ENCODE results near the gene SCLY. TPM values are rescaled to one million over a fixed set of nuclear protein-coding genes. Genes with fewer than 3 reads are reported as not detected.

Gene SCLY
- total RNA-seq, 1 donor from 2014 or later, result 46.1 TPM

- peaks cover 15% of the 10 kb centered on the region for H3K36me3 Mint-ChIP-seq (ENCODE audit: low read depth)
- peaks cover 38% of the 10 kb centered on the region for H3K4me1 Mint-ChIP-seq
These were observed 682 bp upstream of the SCLY start for GRCh38 chr2:238060096-238060541.

GRCh38 chr2:238061315-238062202 lies 758 bp downstream of the SCLY start:
- Mint-ChIP-seq H3K4me3 (peak overlapping the region; percentile 98), H3K36me3 (ENCODE audit: low read depth) (peaks cover 24% of the 10 kb centered on the region), H3K4me1 (peaks cover 38% of the 10 kb centered on the region), H3K27ac (ENCODE audit: unreplicated experiment) (peak overlapping the region; percentile 90), H3K27me3 (ENCODE audit: low read depth) (peaks cover 2% of the 10 kb centered on the region), H3K9me3 (peaks cover 5% of the 10 kb centered on the region)
- DNase-seq (ENCODE audit: low read depth, low spot score), result peak; percentile 7
- TF ChIP-seq CTCF (conservative IDR thresholded peaks at IDR 0.05), result no peak

More at GRCh38 chr2:238060096-238060541, 682 bp upstream of the SCLY start:
- DNase-seq (ENCODE audit: low read depth, low spot score), result no peak
- TF ChIP-seq CTCF (conservative IDR thresholded peaks at IDR 0.05), result no peak
- Mint-ChIP-seq H3K27ac (ENCODE audit: unreplicated experiment) (peak overlapping the region; percentile 92), H3K27me3 (ENCODE audit: low read depth) (peaks cover 2% of the 10 kb centered on the region), H3K4me3 (peak overlapping the region; percentile 91), H3K9me3 (peaks cover 5% of the 10 kb centered on the region)

GRCh38 chr2:238063414-238064189 lies 2.8 kb downstream of the SCLY start:
- Mint-ChIP-seq H3K9me3 (peaks cover 3% of the 10 kb centered on the region), H3K4me1 (peaks cover 38% of the 10 kb centered on the region), H3K36me3 (ENCODE audit: low read depth) (peaks cover 28% of the 10 kb centered on the region), H3K27me3 (ENCODE audit: low read depth) (no peaks in the 10 kb centered on the region), H3K27ac (ENCODE audit: unreplicated experiment) (no peak overlapping the region), H3K4me3 (peak overlapping the region; percentile 83)
- TF ChIP-seq CTCF (conservative IDR thresholded peaks at IDR 0.05), result no peak
- DNase-seq (ENCODE audit: low read depth, low spot score), result no peak

GRCh38 chr2:238064376-238064775 lies 3.6 kb downstream of the SCLY start:
- H3K4me1 Mint-ChIP-seq, result peaks cover 35% of the 10 kb centered on the region

More at GRCh38 chr2:238064376-238064775, 3.6 kb downstream of the SCLY start:
- DNase-seq (ENCODE audit: low read depth, low spot score), result no peak
- no peaks in the 10 kb centered on the region for H3K27me3 Mint-ChIP-seq (ENCODE audit: low read depth)
- peaks cover 26% of the 10 kb centered on the region for H3K36me3 Mint-ChIP-seq (ENCODE audit: low read depth)
- no peak for TF ChIP-seq CTCF (conservative IDR thresholded peaks at IDR 0.05)
- peak overlapping the region; percentile 83 for H3K4me3 Mint-ChIP-seq
- peaks cover 3% of the 10 kb centered on the region for H3K9me3 Mint-ChIP-seq
- H3K27ac Mint-ChIP-seq (ENCODE audit: unreplicated experiment), result no peak overlapping the region
